Mucosa of descending colon (tissue), 3 donors: ENCODE results near the gene RSAD1. TPM values are rescaled to one million over a fixed set of nuclear protein-coding genes. Genes with fewer than 3 reads are reported as not detected.

Experiments
- ATAC-seq: fragments of 200-7000 bp; cut with Tn5 transposase; one replicate; pipeline ENCODE4 v1.9.1; 2020; ENCODE audit warnings: mild to moderate bottlenecking, moderate library complexity
- DNase-seq, 3 donors: peaks; one replicate each; pipeline ENCODE4 v3.0.0-alpha.2; 2020
- H3K36me3 ChIP-seq: fragments of 200-600 bp; one replicate; pipeline ENCODE4 v1.8.0; 2021; ENCODE audit warnings: low read depth, mild to moderate bottlenecking
- H3K4me1 ChIP-seq: fragments of 200-600 bp; one replicate; pipeline ENCODE4 v1.8.0; 2021; ENCODE audit warnings: low read depth, mild to moderate bottlenecking
- H3K4me3 ChIP-seq: fragments of 200-600 bp; one replicate; pipeline ENCODE4 v1.8.0; 2021; ENCODE audit warnings: mild to moderate bottlenecking
- H3K9me3 ChIP-seq: fragments of 200-600 bp; one replicate; pipeline ENCODE4 v1.8.0; 2021; ENCODE audit warnings: mild to moderate bottlenecking
- CTCF ChIP-seq: fragments of 200-600 bp; IDR thresholded peaks from one replicate; pipeline ENCODE4 v1.8.0; 2022; ENCODE audit warnings: antibody characterized with exemption, mild to moderate bottlenecking
- intact Hi-C, 2 donors: fragments of 100-400 bp; cut with DNase I in 1 of 2; cut with micrococcal nuclease in 1 of 2; formaldehyde crosslinking; loops; one replicate each; pipeline versions ENCODE4 v1.11.0 to v1.11.1; 2022; cut with DNase I, micrococcal nuclease
- total RNA-seq, 3 donors: library from RNA; stranded (reverse); fragmentation: NEBNext Ultra II Directional in 2 of 3; extraction: Animal tissue kit (Norgen Biotek cat#: 25700) in 2 of 3; gene quantifications; one replicate each; pipeline versions ENCODE4 v1.2.1 to v1.2.4, GENCODE V29; 2021 to 2023
- donor health status: DM: no; HTN: no; CAD: no; lungs with moderate emphysema.
- donor health status: DM: no; HTN: no; CAD: no.
- donor health status: DM: no; HTN: yes; CAD: no.

The RSAD1 gene
- total RNA-seq, 3 donors from 2014 or later = 35.9 to 38.2 (median 37.7) TPM

- intact Hi-C loops = no loop called here
- TF ChIP-seq CTCF = no peak
- Histone ChIP-seq H3K36me3 (no peaks in the 10 kb centered on the region), H3K9me3 (no peaks in the 10 kb centered on the region), H3K4me3 (no peak overlapping the region), H3K4me1 (peaks cover 5% of the 10 kb centered on the region)
- ATAC-seq (no peak), DNase-seq (no peak)
Measured at GRCh38 chr17:50493744-50494143, 15.1 kb downstream of the RSAD1 start.

- peak in 2 of 3 donors; percentile 14 to 19 for DNase-seq
Measured at GRCh38 chr17:50495217-50495823, 16.7 kb downstream of the RSAD1 start.

GRCh38 chr17:50495918-50496317 is 17.3 kb downstream of the RSAD1 start:
- H3K4me1 ChIP-seq = peaks cover 5% of the 10 kb centered on the region
- DNase-seq (peak in 2 of 3 donors; percentile 3 to 5), ATAC-seq (no peak)
- H3K9me3 ChIP-seq = no peaks in the 10 kb centered on the region
- no peak overlapping the region for H3K4me3 ChIP-seq
- no peak for TF ChIP-seq CTCF
- H3K36me3 ChIP-seq = no peaks in the 10 kb centered on the region
- intact Hi-C loops = no loop called here

More at GRCh38 chr17:50495217-50495823, 16.7 kb downstream of the RSAD1 start:
- no peak for ATAC-seq
- no peak overlapping the region for H3K4me3 ChIP-seq
- intact Hi-C loops = no loop called here
- no peak for TF ChIP-seq CTCF
- H3K9me3 ChIP-seq = no peaks in the 10 kb centered on the region
- no peaks in the 10 kb centered on the region for H3K36me3 ChIP-seq
- H3K4me1 ChIP-seq = peaks cover 5% of the 10 kb centered on the region

- DNase-seq = peak in 2 of 3 donors; percentile 40 to 43
- H3K4me3 ChIP-seq = no peak overlapping the region
- H3K9me3 ChIP-seq = no peaks in the 10 kb centered on the region
- intact Hi-C loops = no loop called here
- no peak for TF ChIP-seq CTCF
- peak; percentile 93 for ATAC-seq
- H3K36me3 ChIP-seq = no peaks in the 10 kb centered on the region
- peaks cover 5% of the 10 kb centered on the region for H3K4me1 ChIP-seq
Measured at GRCh38 chr17:50498021-50498874, 19.6 kb downstream of the RSAD1 start.

- no peak for DNase-seq
- Histone ChIP-seq H3K4me1 (peaks cover 6% of the 10 kb centered on the region), H3K9me3 (no peaks in the 10 kb centered on the region), H3K36me3 (no peaks in the 10 kb centered on the region), H3K4me3 (no peak overlapping the region)
- TF ChIP-seq CTCF = no peak
- ATAC-seq = no peak
- intact Hi-C loops = no loop called here
Measured at GRCh38 chr17:50499270-50499669, 20.6 kb downstream of the RSAD1 start.
